ENCODE measurements around the gene ALDOB. TPM values are rescaled to one million over a fixed set of nuclear protein-coding genes. Genes with fewer than 3 reads are reported as not detected.

The ALDOB gene
- total and polyA plus RNA-seq, 2 of the 8 experiments (the other 6 are each of a cell fraction or from before 2014, with no cell fraction given): not detected

DNA sequence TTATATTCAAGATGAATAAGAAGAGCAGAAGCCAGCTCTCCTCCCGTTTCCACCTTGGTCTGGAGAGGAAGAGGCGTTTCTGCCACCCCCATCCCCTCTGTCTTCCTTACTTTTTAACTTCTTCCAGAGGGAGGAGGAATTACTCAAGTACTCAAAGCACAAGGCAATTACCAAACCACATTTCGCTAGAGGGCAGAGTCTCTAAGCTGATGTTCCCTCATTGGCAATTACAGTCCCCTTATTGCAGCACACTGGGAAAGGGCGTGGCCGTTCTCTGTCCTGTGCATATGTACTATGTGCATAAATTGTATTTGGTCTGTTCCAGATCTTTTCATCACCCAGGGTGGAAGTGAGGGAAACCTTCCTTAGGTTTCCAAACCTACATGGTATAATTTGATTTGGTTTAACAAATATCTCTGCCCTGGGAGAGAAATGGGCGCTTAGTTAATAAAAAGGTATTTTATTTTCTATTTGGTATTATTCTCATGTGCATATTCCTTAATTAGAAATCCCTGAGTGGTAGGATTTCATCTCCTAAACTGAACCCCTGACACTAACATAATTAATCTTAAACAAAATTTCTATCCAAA is 29.8 kb upstream of the ALDOB start:
- H3K23me2 ChIP-seq (ENCODE audit: low read depth, low read length): no peaks in the 10 kb centered on the region
- no peak overlapping the region for H3K14ac ChIP-seq (ENCODE audit: insufficient read length)
- no peaks in the 10 kb centered on the region for H3K79me2 ChIP-seq (ENCODE audit: control insufficient read depth in 1 of 2, insufficient read depth in 2 of 2, low read length in 2 of 2)
- no peak overlapping the region for H3K18ac ChIP-seq (ENCODE audit: extremely low read depth, low read length)
- H2BK120ac ChIP-seq (replicated peaks; ENCODE audit: low read depth, low read length): no peak overlapping the region
- ChIA-PET CTCF (ENCODE audit: partially characterized antibody) (interaction anchor here (0.7 to 14.0 kb wide), 12 partner anchors 9 to 467 kb away, joined by 3 to 447 read pairs (median 4); partner anchors contain the start of gene RNF20), POLR2A (ENCODE audit: partially characterized antibody) (interaction anchor here (1.2 to 1.7 kb wide), 3 partner anchors 20 to 68 kb away, joined by 3 to 4 read pairs (median 3); partner anchors contain the start of gene RNF20)
- H3K9me3 ChIP-seq (ENCODE audit: insufficient read depth in 2 of 2, low read depth in 1 of 2, low read length in 1 of 2): no peaks in the 10 kb centered on the region
- H4K20me1 ChIP-seq (replicated peaks in 1 of 2; ENCODE audit: control insufficient read depth in 1 of 2, insufficient read depth in 2 of 2, low read length in 2 of 2): no peaks in the 10 kb centered on the region
- H3K23ac ChIP-seq (ENCODE audit: insufficient read length): no peak overlapping the region
- peak in 1 of 2 experiments; percentile 19 for DNase-seq (ENCODE audit: low read depth in 1 of 2, low spot score in 2 of 2)
- H2BK12ac ChIP-seq (ENCODE audit: low read depth, low read length): no peak overlapping the region
- H4K5ac ChIP-seq (ENCODE audit: insufficient read length, low read depth, low read length): no peak overlapping the region
- H3K4me2 ChIP-seq (ENCODE audit: insufficient read depth in 1 of 2, low read depth in 2 of 2, low read length in 2 of 2): no peak overlapping the region
- no peak overlapping the region for H2BK15ac ChIP-seq (ENCODE audit: low read length)
- 53% methylated on average over 6 of the region's 6 CpGs; no CpG with 5 or more reads in 1 of the 2 experiments for WGBS, 2 experiments (ENCODE audit: extremely low coverage in 1 of 2, insufficient coverage in 1 of 2, insufficient read length in 1 of 2, insufficient replicate concordance in 2 of 2, low coverage in 1 of 2, low lambda C conversion rate in 2 of 2, missing lambda C conversion rate in 1 of 2)
- H3K4ac ChIP-seq (replicated peaks; ENCODE audit: insufficient read length, low read depth, low read length): no peak overlapping the region
- no peak overlapping the region for H3K56ac ChIP-seq (replicated peaks; ENCODE audit: insufficient read length, low read depth, low read length)
- peak; percentile 95 for FAIRE-seq
- H3K27me3 ChIP-seq (replicated peaks in 1 of 4; ENCODE audit: control insufficient read depth in 3 of 4, extremely low read depth in 1 of 4, insufficient read depth in 3 of 4, low read length in 3 of 4): no peaks in the 10 kb centered on the region
- no peak overlapping the region for H3K27ac ChIP-seq (ENCODE audit: low read depth, low read length)
- H3K79me1 ChIP-seq (ENCODE audit: low read depth, low read length): no peaks in the 10 kb centered on the region
- no peak overlapping the region for H2AK5ac ChIP-seq (ENCODE audit: low read depth, low read length)
- H3K9ac ChIP-seq (replicated peaks in 1 of 4; ENCODE audit: extremely low read depth in 1 of 4, low read depth in 3 of 4, low read length in 3 of 4): no peak overlapping the region
- no peak overlapping the region for H2BK20ac ChIP-seq (ENCODE audit: low read length)
- no peak overlapping the region for H3K4me3 ChIP-seq (ENCODE audit: extremely low read depth in 1 of 4, insufficient read depth in 2 of 4, low read depth in 3 of 4, low read length in 4 of 4)
- H4K91ac ChIP-seq (replicated peaks; ENCODE audit: insufficient read length, low read length): no peak overlapping the region
- H4K8ac ChIP-seq (ENCODE audit: extremely low read depth, insufficient read depth, low read length): no peak overlapping the region
- H2BK5ac ChIP-seq (ENCODE audit: low read depth, low read length): no peak overlapping the region
- H3K36me3 ChIP-seq (ENCODE audit: control insufficient read depth in 2 of 4, insufficient read depth in 4 of 4, low read length in 3 of 4): no peaks in the 10 kb centered on the region
- H2AFZ ChIP-seq (ENCODE audit: low read length): no peak overlapping the region
- H3K4me1 ChIP-seq (replicated peaks in 1 of 4; ENCODE audit: control insufficient read depth in 3 of 4, insufficient read depth in 4 of 4, low read length in 3 of 4): peaks cover 0 to 10% (median 3%) of the 10 kb centered on the region in 4 experiments; a peak in 5 of 7 replicates
- no peak for TF ChIP-seq EZH2 (IDR thresholded peaks at IDR 0.05; ENCODE audit: low read depth, low read length, severe bottlenecking)
- no peak for TF ChIP-seq SP2 (IDR thresholded peaks at IDR 0.05; ENCODE audit: low read length)
- TF ChIP-seq ASH2L (IDR thresholded peaks at IDR 0.05; ENCODE audit: low read length): no peak
- TF ChIP-seq, protein P1, sequence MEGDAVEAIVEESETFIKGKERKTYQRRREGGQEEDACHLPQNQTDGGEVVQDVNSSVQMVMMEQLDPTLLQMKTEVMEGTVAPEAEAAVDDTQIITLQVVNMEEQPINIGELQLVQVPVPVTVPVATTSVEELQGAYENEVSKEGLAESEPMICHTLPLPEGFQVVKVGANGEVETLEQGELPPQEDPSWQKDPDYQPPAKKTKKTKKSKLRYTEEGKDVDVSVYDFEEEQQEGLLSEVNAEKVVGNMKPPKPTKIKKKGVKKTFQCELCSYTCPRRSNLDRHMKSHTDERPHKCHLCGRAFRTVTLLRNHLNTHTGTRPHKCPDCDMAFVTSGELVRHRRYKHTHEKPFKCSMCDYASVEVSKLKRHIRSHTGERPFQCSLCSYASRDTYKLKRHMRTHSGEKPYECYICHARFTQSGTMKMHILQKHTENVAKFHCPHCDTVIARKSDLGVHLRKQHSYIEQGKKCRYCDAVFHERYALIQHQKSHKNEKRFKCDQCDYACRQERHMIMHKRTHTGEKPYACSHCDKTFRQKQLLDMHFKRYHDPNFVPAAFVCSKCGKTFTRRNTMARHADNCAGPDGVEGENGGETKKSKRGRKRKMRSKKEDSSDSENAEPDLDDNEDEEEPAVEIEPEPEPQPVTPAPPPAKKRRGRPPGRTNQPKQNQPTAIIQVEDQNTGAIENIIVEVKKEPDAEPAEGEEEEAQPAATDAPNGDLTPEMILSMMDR (IDR thresholded peaks at IDR 0.05; ENCODE audit: control extremely low read depth in 1 of 3, insufficient read depth in 1 of 3, low read depth in 1 of 3, low read length in 3 of 3): peak in 2 of 3 experiments; percentile 61 to 69; a peak in 3 of 4 replicates
- peak; percentile 34; the same call in 1 of the 2 replicates for TF ChIP-seq CEBPB (IDR thresholded peaks at IDR 0.05; ENCODE audit: low read depth, low read length)
- no peak for TF ChIP-seq GABPA (IDR thresholded peaks at IDR 0.05; ENCODE audit: borderline replicate concordance, insufficient read depth, low read length)
- TF ChIP-seq TBP (IDR thresholded peaks at IDR 0.05; ENCODE audit: low read depth, low read length): no peak
- TF ChIP-seq KDM5A (IDR thresholded peaks at IDR 0.05; ENCODE audit: low read length): no peak
- TF ChIP-seq JUN (IDR thresholded peaks at IDR 0.05; ENCODE audit: low read depth, low read length): no peak
- no peak for TF ChIP-seq RNF2 (IDR thresholded peaks at IDR 0.05; ENCODE audit: borderline replicate concordance, low read depth, low read length, missing control alignments, poor library complexity, severe bottlenecking)
